PC-9 (cell line): Measurements from ENCODE around the gene ANKZF1. TPM values are rescaled to one million over a fixed set of nuclear protein-coding genes. Genes with fewer than 3 reads are reported as not detected.

Source experiments
- BruUV-seq: library from RNA; stranded (reverse); fragments of 400-500 nt; replicated peaks from 2 replicates; lab custom pipeline; 2021; lab: Mats Ljungman, UMichigan
- CTCF ChIA-PET: fragments of 300-600 bp; sonication (Branson Sonifier 250); formaldehyde crosslinking; loops from one replicate; lab custom pipeline; 2022; ENCODE audit warnings: antibody characterized with exemption; lab: Charles Lee
- POLR2A ChIA-PET: fragments of 300-600 bp; sonication (Branson Sonifier 250); formaldehyde crosslinking; loops from one replicate; lab custom pipeline; 2022; ENCODE audit warnings: antibody characterized with exemption; ENCODE audit not compliant: unreplicated experiment; lab: Charles Lee
- DNase-seq, 2 experiments: peaks; one replicate each; pipeline versions ENCODE4 v3.0.0 to v3.0.0-alpha.2; 2015 to 2022; ENCODE audit warnings: mixed read lengths in 1 of 2
- H2AFZ ChIP-seq: fragments of 200-600 bp; sonication (generic); 2 replicates; pipeline ENCODE4 v1.8.1; 2017; ENCODE audit warnings: antibody characterized with exemption
- H3F3A ChIP-seq: fragments of 200-600 bp; sonication (generic); 2 replicates; pipeline ENCODE4 v1.8.1; 2017; ENCODE audit warnings: antibody characterized with exemption, mild to moderate bottlenecking, low read depth; ENCODE audit not compliant: insufficient read depth
- H3K27ac ChIP-seq: fragments of 200-600 bp; sonication (generic); 2 replicates; pipeline ENCODE4 v1.6.1; 2016; ENCODE audit warnings: mixed run types
- H3K27me3 ChIP-seq: fragments of 200-600 bp; sonication (generic); 2 replicates; pipeline ENCODE4 v1.6.1; 2016; ENCODE audit warnings: low read depth, mixed run types; ENCODE audit not compliant: insufficient read depth
- H3K36me3 ChIP-seq: fragments of 200-600 bp; sonication (generic); 2 replicates; pipeline ENCODE4 v1.6.1; 2016; ENCODE audit warnings: low read depth, mixed run types
- H3K4me1 ChIP-seq: fragments of 200-600 bp; sonication (generic); replicated peaks from 2 replicates; pipeline ENCODE4 v1.6.1; 2016; ENCODE audit warnings: mixed run types; ENCODE audit not compliant: insufficient read depth
- H3K4me2 ChIP-seq: fragments of 200-600 bp; sonication (generic); 2 replicates; pipeline ENCODE4 v1.6.1; 2017; ENCODE audit warnings: mixed run types
- H3K4me3 ChIP-seq: fragments of 200-600 bp; sonication (generic); 2 replicates; pipeline ENCODE4 v1.6.1; 2016; ENCODE audit warnings: mixed run types
- H3K79me2 ChIP-seq: fragments of 200-600 bp; sonication (generic); 2 replicates; pipeline ENCODE4 v1.6.1; 2017; ENCODE audit warnings: low read depth, mixed run types
- H3K9me2 ChIP-seq: fragments of 200-600 bp; sonication (generic); 2 replicates; pipeline ENCODE4 v1.8.1; 2017; ENCODE audit warnings: mild to moderate bottlenecking; ENCODE audit not compliant: insufficient read depth
- H3K9me3 ChIP-seq: fragments of 200-600 bp; sonication (generic); 2 replicates; pipeline ENCODE4 v1.8.1; 2016; ENCODE audit warnings: low read depth; ENCODE audit not compliant: insufficient read depth
- H4K20me1 ChIP-seq: fragments of 200-600 bp; sonication (generic); 2 replicates; pipeline ENCODE4 v1.8.1; 2017; ENCODE audit not compliant: insufficient read depth
- EZH2 ChIP-seq: fragments of 200-600 bp; sonication (generic); IDR thresholded peaks from 2 replicates; pipeline ENCODE4 v1.8.0; 2017; ENCODE audit warnings: antibody characterized with exemption, low read depth
- intact Hi-C: fragments of 100-400 bp; cut with micrococcal nuclease; formaldehyde crosslinking; loops from one replicate; pipeline ENCODE4 v1.10.0; 2022; ENCODE audit not compliant: unreplicated experiment
- total RNA-seq: library from RNA; stranded (reverse); gene quantifications from 2 replicates; pipeline ENCODE4 v1.2.3, GENCODE V29; 2021
- TF ChIP-seq, protein P1 (sequence below): fragments of 200-600 bp; sonication (generic); conservative IDR thresholded peaks from 2 replicates; pipeline ENCODE4 v1.6.1; 2017; ENCODE audit warnings: mixed run types, antibody characterized with exemption, mild to moderate bottlenecking, moderate library complexity

Gene ANKZF1
- total RNA-seq, 1 experiment from 2014 or later: 62.2 TPM

GRCh38 chr2:219269362-219270054 lies 39.9 kb downstream of the ANKZF1 start:
- Histone ChIP-seq H3K27ac (no peak overlapping the region), H3K79me2 (no peaks in the 10 kb centered on the region), H4K20me1 (no peaks in the 10 kb centered on the region), H3K9me2 (no peaks in the 10 kb centered on the region), H3K36me3 (no peaks in the 10 kb centered on the region), H3K4me1 (peaks cover 22% of the 10 kb centered on the region), H3K9me3 (no peaks in the 10 kb centered on the region), H3K4me3 (no peak overlapping the region), H3K4me2 (no peak overlapping the region), H3K27me3 (no peaks in the 10 kb centered on the region), H2AFZ (no peak overlapping the region), H3F3A (peaks cover 16% of the 10 kb centered on the region)
- no peak for TF ChIP-seq EZH2
- TF ChIP-seq, protein P1, sequence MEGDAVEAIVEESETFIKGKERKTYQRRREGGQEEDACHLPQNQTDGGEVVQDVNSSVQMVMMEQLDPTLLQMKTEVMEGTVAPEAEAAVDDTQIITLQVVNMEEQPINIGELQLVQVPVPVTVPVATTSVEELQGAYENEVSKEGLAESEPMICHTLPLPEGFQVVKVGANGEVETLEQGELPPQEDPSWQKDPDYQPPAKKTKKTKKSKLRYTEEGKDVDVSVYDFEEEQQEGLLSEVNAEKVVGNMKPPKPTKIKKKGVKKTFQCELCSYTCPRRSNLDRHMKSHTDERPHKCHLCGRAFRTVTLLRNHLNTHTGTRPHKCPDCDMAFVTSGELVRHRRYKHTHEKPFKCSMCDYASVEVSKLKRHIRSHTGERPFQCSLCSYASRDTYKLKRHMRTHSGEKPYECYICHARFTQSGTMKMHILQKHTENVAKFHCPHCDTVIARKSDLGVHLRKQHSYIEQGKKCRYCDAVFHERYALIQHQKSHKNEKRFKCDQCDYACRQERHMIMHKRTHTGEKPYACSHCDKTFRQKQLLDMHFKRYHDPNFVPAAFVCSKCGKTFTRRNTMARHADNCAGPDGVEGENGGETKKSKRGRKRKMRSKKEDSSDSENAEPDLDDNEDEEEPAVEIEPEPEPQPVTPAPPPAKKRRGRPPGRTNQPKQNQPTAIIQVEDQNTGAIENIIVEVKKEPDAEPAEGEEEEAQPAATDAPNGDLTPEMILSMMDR: no peak
- ChIA-PET POLR2A (interaction anchor here (0.6 kb wide), 1 partner anchor 401 kb away, joined by 9 read pairs; no protein-coding TSS in a partner anchor), CTCF (no interaction called here)
- no TSS peak for BruUV-seq
- intact Hi-C loops: loop anchor here (10.0 kb wide), 1 partner anchor 375 kb away; no protein-coding TSS in a partner anchor
- DNase-seq: no peak

DNA sequence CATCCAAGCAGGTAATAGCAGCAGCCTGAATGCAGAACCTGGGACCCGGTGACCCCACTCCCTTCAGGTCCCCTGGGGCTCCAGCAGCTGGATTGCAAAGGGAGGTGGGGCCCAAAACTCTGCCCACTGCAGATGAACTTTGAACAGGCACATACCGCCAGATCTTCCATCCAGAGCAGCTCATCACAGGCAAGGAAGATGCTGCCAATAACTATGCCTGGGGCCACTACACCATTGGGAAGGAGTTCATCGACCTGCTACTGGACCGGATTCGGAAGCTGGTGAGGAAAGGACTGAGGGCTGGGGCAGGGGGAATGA lies 40.4 kb downstream of the ANKZF1 start:
- Histone ChIP-seq H3K79me2 (no peaks in the 10 kb centered on the region), H3K27me3 (no peaks in the 10 kb centered on the region), H3F3A (peaks cover 20% of the 10 kb centered on the region), H4K20me1 (no peaks in the 10 kb centered on the region), H3K4me2 (no peak overlapping the region), H3K27ac (no peak overlapping the region), H3K9me3 (no peaks in the 10 kb centered on the region), H3K4me3 (no peak overlapping the region), H3K36me3 (no peaks in the 10 kb centered on the region), H3K9me2 (no peaks in the 10 kb centered on the region), H2AFZ (no peak overlapping the region), H3K4me1 (peaks cover 25% of the 10 kb centered on the region)
- no TSS peak for BruUV-seq
- intact Hi-C loops: loop anchor here (10.0 kb wide), 1 partner anchor 375 kb away; no protein-coding TSS in a partner anchor
- ChIA-PET CTCF (no interaction called here), POLR2A (no interaction called here)
- DNase-seq: no peak
- TF ChIP-seq, protein P1: no peak
- TF ChIP-seq EZH2: no peak

- peaks cover 32% of the 10 kb centered on the region for H3K4me1 ChIP-seq
- no TSS peak for BruUV-seq
Measured at GRCh38 chr2:219271021-219271420, 41.4 kb downstream of the ANKZF1 start.

More at GRCh38 chr2:219271021-219271420, 41.4 kb downstream of the ANKZF1 start:
- POLR2A ChIA-PET: no interaction called here
- no peak overlapping the region for H3K27ac ChIP-seq
- H3K9me3 ChIP-seq: no peaks in the 10 kb centered on the region
- peaks cover 29% of the 10 kb centered on the region for H3F3A ChIP-seq
- no peak overlapping the region for H3K4me2 ChIP-seq
- no peaks in the 10 kb centered on the region for H3K79me2 ChIP-seq
- TF ChIP-seq EZH2: no peak
- CTCF ChIA-PET: no interaction called here
- no peaks in the 10 kb centered on the region for H3K9me2 ChIP-seq
- H3K36me3 ChIP-seq: no peaks in the 10 kb centered on the region
- no peaks in the 10 kb centered on the region for H3K27me3 ChIP-seq
- intact Hi-C loops: loop anchor here (10.0 kb wide), 1 partner anchor 376 kb away; no protein-coding TSS in a partner anchor
- H3K4me3 ChIP-seq: no peak overlapping the region
- no peak overlapping the region for H2AFZ ChIP-seq
- no peak for DNase-seq
- H4K20me1 ChIP-seq: no peaks in the 10 kb centered on the region
